Transverse colon (tissue), 3 donors: ENCODE results near the gene MN1.

Source experiments
- CTCF ChIP-seq, 5 experiments: fragments of 200-600 bp in 3 of 5; fragments of 450-650 bp in 2 of 5; sonication (generic) in 3 of 5; IDR thresholded peaks; 1 replicate in 2 of 5; 2 replicates in 3 of 5; pipeline ENCODE4 v1.5.1; 2016 to 2017; ENCODE audit warnings: antibody characterized with exemption in 5 of 5, inconsistent platforms in 3 of 5, mild to moderate bottlenecking in 2 of 5, moderate library complexity in 1 of 5
- POLR2A ChIP-seq: fragments of 450-650 bp; IDR thresholded peaks from one replicate; pipeline ENCODE4 v1.6.1; 2016; ENCODE audit warnings: antibody characterized with exemption, mild to moderate bottlenecking, moderate library complexity

GRCh38 chr22:27729246-27729645 lies 72.3 kb downstream of the MN1 start:
- TF ChIP-seq CTCF (IDR thresholded peaks at IDR 0.05) (no peak), POLR2A (no peak)
